ENCODE data around the gene CPT1A. TPM values are rescaled to one million over a fixed set of nuclear protein-coding genes. Genes with fewer than 3 reads are reported as not detected.

CPT1A gene
- total and polyA plus RNA-seq, 10 of the 15 experiments (the other 5 are each of a cell fraction or from before 2014, with no cell fraction given), result 1.1 to 17.5 (median 6.0) TPM

DNA sequence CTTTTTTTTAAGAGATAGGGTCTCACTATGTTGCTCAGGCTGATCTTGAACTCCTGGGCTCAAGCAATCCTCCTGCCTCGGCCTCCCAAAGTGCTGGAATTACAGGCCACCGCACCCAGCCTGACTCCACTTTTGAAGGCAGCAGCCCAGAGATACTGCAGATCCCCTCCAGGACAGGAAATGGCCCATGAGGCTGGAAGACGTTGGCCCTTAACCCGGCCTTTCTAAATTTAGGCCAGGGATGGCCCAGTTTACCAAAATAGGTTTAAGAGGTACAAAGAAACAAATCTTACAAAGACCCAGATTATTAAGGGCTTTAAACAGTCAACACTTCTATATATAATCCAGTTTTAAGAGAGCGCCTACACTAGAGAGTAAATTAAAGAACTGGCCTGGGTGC, 32.2 kb downstream of the CPT1A start:
- Histone ChIP-seq H3K27me3 (replicated peaks in 1 of 2; ENCODE audit: control insufficient read depth in 2 of 2, insufficient read depth in 2 of 2, low read length in 1 of 2) (no peaks in the 10 kb centered on the region), H3K79me2 (ENCODE audit: control insufficient read depth, insufficient read depth, low read length) (no peaks in the 10 kb centered on the region), H3K9ac (ENCODE audit: control insufficient read depth, insufficient read depth, low read length) (no peak overlapping the region), H3K4me3 (no peak overlapping the region), H2AFZ (ENCODE audit: control insufficient read depth, low read depth, low read length) (no peak overlapping the region), H3K9me3 (replicated peaks; ENCODE audit: control insufficient read depth, insufficient read depth, low read length) (no peaks in the 10 kb centered on the region), H3K4me2 (ENCODE audit: control insufficient read depth, insufficient read depth) (no peak overlapping the region), H3K4me1 (ENCODE audit: control insufficient read depth, insufficient read depth, low read length) (no peaks in the 10 kb centered on the region), H4K20me1 (ENCODE audit: control insufficient read depth, insufficient read depth) (no peaks in the 10 kb centered on the region), H3K36me3 (ENCODE audit: control insufficient read depth in 2 of 2, insufficient read depth in 2 of 2, low read length in 1 of 2) (no peaks in the 10 kb centered on the region; a peak in 2 of 4 replicates), H3K27ac (ENCODE audit: control insufficient read depth, insufficient read depth) (no peak overlapping the region)
- WGBS (ENCODE audit: insufficient coverage, insufficient replicate concordance, low lambda C conversion rate, missing lambda C conversion rate), result 70% methylated on average over 5 of the region's 5 CpGs
- BruUV-seq (replicated peaks), result no TSS peak
- intact Hi-C loops (cut with micrococcal nuclease; ENCODE audit: unreplicated experiment) (no loop called here), in situ Hi-C loops (cut with MboI) (no loop called here)
- RAD21 ChIA-PET (ENCODE audit: unreplicated experiment), result no interaction called here
- POLR2A ChIA-PET, result no interaction called here
- no peak for FAIRE-seq
- CTCF ChIA-PET, result interaction anchor here (1.1 kb wide), 1 partner anchor 10 kb away, joined by 5 read pairs; no protein-coding TSS in a partner anchor
- no peak for DNase-seq (ENCODE audit: low read depth, low spot score)
- ATAC-seq, result no peak
- SMC1A ChIA-PET (ENCODE audit: uncharacterized antibody, unreplicated experiment), result no interaction called here
- no peak for TF ChIP-seq ETV6 (conservative IDR thresholded peaks at IDR 0.05 in 1 of 2, IDR thresholded peaks at IDR 0.05 in 1 of 2; ENCODE audit: borderline replicate concordance in 1 of 2, low read depth in 1 of 2)
- TF ChIP-seq YY1 (IDR thresholded peaks at IDR 0.05; ENCODE audit: low read depth, low read length), result no peak
- TF ChIP-seq, protein P1, sequence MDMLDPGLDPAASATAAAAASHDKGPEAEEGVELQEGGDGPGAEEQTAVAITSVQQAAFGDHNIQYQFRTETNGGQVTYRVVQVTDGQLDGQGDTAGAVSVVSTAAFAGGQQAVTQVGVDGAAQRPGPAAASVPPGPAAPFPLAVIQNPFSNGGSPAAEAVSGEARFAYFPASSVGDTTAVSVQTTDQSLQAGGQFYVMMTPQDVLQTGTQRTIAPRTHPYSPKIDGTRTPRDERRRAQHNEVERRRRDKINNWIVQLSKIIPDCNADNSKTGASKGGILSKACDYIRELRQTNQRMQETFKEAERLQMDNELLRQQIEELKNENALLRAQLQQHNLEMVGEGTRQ (IDR thresholded peaks at IDR 0.05; ENCODE audit: borderline replicate concordance, low read depth, low read length), result no peak
- TF ChIP-seq SMARCA5 (IDR thresholded peaks at IDR 0.05), result no peak
- TF ChIP-seq, protein P2, sequence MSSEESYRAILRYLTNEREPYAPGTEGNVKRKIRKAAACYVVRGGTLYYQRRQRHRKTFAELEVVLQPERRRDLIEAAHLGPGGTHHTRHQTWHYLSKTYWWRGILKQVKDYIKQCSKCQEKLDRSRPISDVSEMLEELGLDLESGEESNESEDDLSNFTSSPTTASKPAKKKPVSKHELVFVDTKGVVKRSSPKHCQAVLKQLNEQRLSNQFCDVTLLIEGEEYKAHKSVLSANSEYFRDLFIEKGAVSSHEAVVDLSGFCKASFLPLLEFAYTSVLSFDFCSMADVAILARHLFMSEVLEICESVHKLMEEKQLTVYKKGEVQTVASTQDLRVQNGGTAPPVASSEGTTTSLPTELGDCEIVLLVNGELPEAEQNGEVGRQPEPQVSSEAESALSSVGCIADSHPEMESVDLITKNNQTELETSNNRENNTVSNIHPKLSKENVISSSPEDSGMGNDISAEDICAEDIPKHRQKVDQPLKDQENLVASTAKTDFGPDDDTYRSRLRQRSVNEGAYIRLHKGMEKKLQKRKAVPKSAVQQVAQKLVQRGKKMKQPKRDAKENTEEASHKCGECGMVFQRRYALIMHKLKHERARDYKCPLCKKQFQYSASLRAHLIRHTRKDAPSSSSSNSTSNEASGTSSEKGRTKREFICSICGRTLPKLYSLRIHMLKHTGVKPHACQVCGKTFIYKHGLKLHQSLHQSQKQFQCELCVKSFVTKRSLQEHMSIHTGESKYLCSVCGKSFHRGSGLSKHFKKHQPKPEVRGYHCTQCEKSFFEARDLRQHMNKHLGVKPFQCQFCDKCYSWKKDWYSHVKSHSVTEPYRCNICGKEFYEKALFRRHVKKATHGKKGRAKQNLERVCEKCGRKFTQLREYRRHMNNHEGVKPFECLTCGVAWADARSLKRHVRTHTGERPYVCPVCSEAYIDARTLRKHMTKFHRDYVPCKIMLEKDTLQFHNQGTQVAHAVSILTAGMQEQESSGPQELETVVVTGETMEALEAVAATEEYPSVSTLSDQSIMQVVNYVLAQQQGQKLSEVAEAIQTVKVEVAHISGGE (CRISPR knock-in tag; IDR thresholded peaks at IDR 0.05), result no peak
- TF ChIP-seq, protein P3, sequence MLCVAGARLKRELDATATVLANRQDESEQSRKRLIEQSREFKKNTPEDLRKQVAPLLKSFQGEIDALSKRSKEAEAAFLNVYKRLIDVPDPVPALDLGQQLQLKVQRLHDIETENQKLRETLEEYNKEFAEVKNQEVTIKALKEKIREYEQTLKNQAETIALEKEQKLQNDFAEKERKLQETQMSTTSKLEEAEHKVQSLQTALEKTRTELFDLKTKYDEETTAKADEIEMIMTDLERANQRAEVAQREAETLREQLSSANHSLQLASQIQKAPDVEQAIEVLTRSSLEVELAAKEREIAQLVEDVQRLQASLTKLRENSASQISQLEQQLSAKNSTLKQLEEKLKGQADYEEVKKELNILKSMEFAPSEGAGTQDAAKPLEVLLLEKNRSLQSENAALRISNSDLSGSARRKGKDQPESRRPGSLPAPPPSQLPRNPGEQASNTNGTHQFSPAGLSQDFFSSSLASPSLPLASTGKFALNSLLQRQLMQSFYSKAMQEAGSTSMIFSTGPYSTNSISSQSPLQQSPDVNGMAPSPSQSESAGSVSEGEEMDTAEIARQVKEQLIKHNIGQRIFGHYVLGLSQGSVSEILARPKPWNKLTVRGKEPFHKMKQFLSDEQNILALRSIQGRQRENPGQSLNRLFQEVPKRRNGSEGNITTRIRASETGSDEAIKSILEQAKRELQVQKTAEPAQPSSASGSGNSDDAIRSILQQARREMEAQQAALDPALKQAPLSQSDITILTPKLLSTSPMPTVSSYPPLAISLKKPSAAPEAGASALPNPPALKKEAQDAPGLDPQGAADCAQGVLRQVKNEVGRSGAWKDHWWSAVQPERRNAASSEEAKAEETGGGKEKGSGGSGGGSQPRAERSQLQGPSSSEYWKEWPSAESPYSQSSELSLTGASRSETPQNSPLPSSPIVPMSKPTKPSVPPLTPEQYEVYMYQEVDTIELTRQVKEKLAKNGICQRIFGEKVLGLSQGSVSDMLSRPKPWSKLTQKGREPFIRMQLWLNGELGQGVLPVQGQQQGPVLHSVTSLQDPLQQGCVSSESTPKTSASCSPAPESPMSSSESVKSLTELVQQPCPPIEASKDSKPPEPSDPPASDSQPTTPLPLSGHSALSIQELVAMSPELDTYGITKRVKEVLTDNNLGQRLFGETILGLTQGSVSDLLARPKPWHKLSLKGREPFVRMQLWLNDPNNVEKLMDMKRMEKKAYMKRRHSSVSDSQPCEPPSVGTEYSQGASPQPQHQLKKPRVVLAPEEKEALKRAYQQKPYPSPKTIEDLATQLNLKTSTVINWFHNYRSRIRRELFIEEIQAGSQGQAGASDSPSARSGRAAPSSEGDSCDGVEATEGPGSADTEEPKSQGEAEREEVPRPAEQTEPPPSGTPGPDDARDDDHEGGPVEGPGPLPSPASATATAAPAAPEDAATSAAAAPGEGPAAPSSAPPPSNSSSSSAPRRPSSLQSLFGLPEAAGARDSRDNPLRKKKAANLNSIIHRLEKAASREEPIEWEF (IDR thresholded peaks at IDR 0.05; ENCODE audit: insufficient replicate concordance, low read depth, low read length), result no peak
- no peak for TF ChIP-seq RB1 (IDR thresholded peaks at IDR 0.05; ENCODE audit: borderline replicate concordance)
- no peak for TF ChIP-seq NRF1 (conservative IDR thresholded peaks at IDR 0.05; ENCODE audit: low read depth, low read length)
- TF ChIP-seq POU2F2 (IDR thresholded peaks at IDR 0.05; ENCODE audit: borderline replicate concordance, low read depth, low read length), result no peak
- no peak for TF ChIP-seq MXI1 (IDR thresholded peaks at IDR 0.05; ENCODE audit: low read depth, low read length)
- TF ChIP-seq EGR1 (IDR thresholded peaks at IDR 0.05; ENCODE audit: borderline replicate concordance in 1 of 2, low read depth in 2 of 2, low read length in 2 of 2), result no peak
- TF ChIP-seq, protein P4, sequence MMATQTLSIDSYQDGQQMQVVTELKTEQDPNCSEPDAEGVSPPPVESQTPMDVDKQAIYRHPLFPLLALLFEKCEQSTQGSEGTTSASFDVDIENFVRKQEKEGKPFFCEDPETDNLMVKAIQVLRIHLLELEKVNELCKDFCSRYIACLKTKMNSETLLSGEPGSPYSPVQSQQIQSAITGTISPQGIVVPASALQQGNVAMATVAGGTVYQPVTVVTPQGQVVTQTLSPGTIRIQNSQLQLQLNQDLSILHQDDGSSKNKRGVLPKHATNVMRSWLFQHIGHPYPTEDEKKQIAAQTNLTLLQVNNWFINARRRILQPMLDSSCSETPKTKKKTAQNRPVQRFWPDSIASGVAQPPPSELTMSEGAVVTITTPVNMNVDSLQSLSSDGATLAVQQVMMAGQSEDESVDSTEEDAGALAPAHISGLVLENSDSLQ (IDR thresholded peaks at IDR 0.05), result no peak
- no peak for TF ChIP-seq SMAD1 (IDR thresholded peaks at IDR 0.05; ENCODE audit: low read depth, partially characterized antibody)
- TF ChIP-seq TCF12 (IDR thresholded peaks at IDR 0.05; ENCODE audit: low read depth, low read length), result no peak
